Mononuclear cell (primary cell): ENCODE data around the gene TRIM14. TPM values are rescaled to one million over a fixed set of nuclear protein-coding genes. Genes with fewer than 3 reads are reported as not detected.

Experiments
- H3K27me3 ChIP-seq: 2 replicates; pipeline ENCODE4 v1.6.0; 2011; ENCODE audit warnings: low read length, control low read depth; ENCODE audit not compliant: insufficient read depth
- H3K4me1 ChIP-seq: 2 replicates; pipeline ENCODE4 v1.5.1; 2011; ENCODE audit warnings: mild to moderate bottlenecking, low read length, control low read depth; ENCODE audit not compliant: insufficient read depth
- H3K4me3 ChIP-seq: 2 replicates; pipeline ENCODE4 v1.5.1; 2011; ENCODE audit warnings: mild to moderate bottlenecking, low read length, moderate library complexity
- H3K9me3 ChIP-seq: 2 replicates; pipeline ENCODE4 v1.5.1; 2011; ENCODE audit warnings: low read depth, mild to moderate bottlenecking, control low read depth, low read length
- total RNA-seq: library from RNA; depleted of rRNA; stranded (reverse); fragments of >200 nt; gene quantifications from one replicate; pipeline ENCODE4 v1.2.3, GENCODE V29; 2012

TRIM14 gene
- total RNA-seq, 1 donor: 16.4 TPM

GRCh38 chr9:98069551-98069950 is 49.5 kb downstream of the TRIM14 start:
- Histone ChIP-seq H3K4me3 (no peak overlapping the region), H3K27me3 (no peaks in the 10 kb centered on the region), H3K4me1 (peaks cover 15% of the 10 kb centered on the region), H3K9me3 (no peaks in the 10 kb centered on the region)

GRCh38 chr9:98067184-98067583 is 51.8 kb downstream of the TRIM14 start:
- no peak overlapping the region for H3K4me3 ChIP-seq
- peaks cover 8% of the 10 kb centered on the region for H3K4me1 ChIP-seq
- H3K9me3 ChIP-seq: no peaks in the 10 kb centered on the region
- H3K27me3 ChIP-seq: no peaks in the 10 kb centered on the region

GRCh38 chr9:98066235-98066634 is 52.8 kb downstream of the TRIM14 start:
- Histone ChIP-seq H3K4me3 (no peak overlapping the region), H3K9me3 (no peaks in the 10 kb centered on the region), H3K27me3 (no peaks in the 10 kb centered on the region), H3K4me1 (no peaks in the 10 kb centered on the region)

GRCh38 chr9:98064623-98065392 is 54.2 kb downstream of the TRIM14 start:
- Histone ChIP-seq H3K27me3 (no peaks in the 10 kb centered on the region), H3K4me1 (no peaks in the 10 kb centered on the region), H3K9me3 (no peaks in the 10 kb centered on the region), H3K4me3 (no peak overlapping the region)

GRCh38 chr9:98062161-98062560 is 56.9 kb downstream of the TRIM14 start:
- peaks cover 17% of the 10 kb centered on the region for H3K4me1 ChIP-seq

GRCh38 chr9:98057138-98057799 is 61.8 kb downstream of the TRIM14 start:
- peak overlapping the region; percentile 72 for H3K4me3 ChIP-seq
- no peaks in the 10 kb centered on the region for H3K27me3 ChIP-seq
- H3K4me1 ChIP-seq: peaks cover 25% of the 10 kb centered on the region
- H3K9me3 ChIP-seq: no peaks in the 10 kb centered on the region

More at GRCh38 chr9:98062161-98062560, 56.9 kb downstream of the TRIM14 start:
- H3K9me3 ChIP-seq: no peaks in the 10 kb centered on the region
- no peak overlapping the region for H3K4me3 ChIP-seq
- no peaks in the 10 kb centered on the region for H3K27me3 ChIP-seq

GRCh38 chr9:98056269-98057137 is 62.5 kb downstream of the TRIM14 start, which contains the start of gene NANS:
Gene NANS, plus strand, starts transcription at chr9:98056732. Its CDS starts 77 bp downstream, at chr9:98056809.
- peak within 1 kb of the TSS; percentile 72 for H3K4me3 ChIP-seq
- no peaks in the 10 kb centered on the region for H3K9me3 ChIP-seq
- peaks cover 25% of the 10 kb centered on the region for H3K4me1 ChIP-seq
- no peaks in the 10 kb centered on the region for H3K27me3 ChIP-seq

GRCh38 chr9:98054376-98054951 is 64.6 kb downstream of the TRIM14 start:
- Histone ChIP-seq H3K27me3 (no peaks in the 10 kb centered on the region), H3K9me3 (no peaks in the 10 kb centered on the region), H3K4me3 (no peak overlapping the region), H3K4me1 (peaks cover 29% of the 10 kb centered on the region)

- Histone ChIP-seq H3K4me1 (peaks cover 30% of the 10 kb centered on the region), H3K27me3 (no peaks in the 10 kb centered on the region), H3K4me3 (no peak overlapping the region), H3K9me3 (no peaks in the 10 kb centered on the region)
Observed at GRCh38 chr9:98050351-98050750, 68.7 kb downstream of the TRIM14 start.

- no peak overlapping the region for H3K4me3 ChIP-seq
- H3K9me3 ChIP-seq: no peaks in the 10 kb centered on the region
- no peaks in the 10 kb centered on the region for H3K27me3 ChIP-seq
- peaks cover 38% of the 10 kb centered on the region for H3K4me1 ChIP-seq
Observed at GRCh38 chr9:98049288-98050072, 69.5 kb downstream of the TRIM14 start.

GRCh38 chr9:98047002-98047401 is 72.0 kb downstream of the TRIM14 start:
- Histone ChIP-seq H3K9me3 (no peaks in the 10 kb centered on the region), H3K4me3 (no peak overlapping the region), H3K4me1 (peaks cover 46% of the 10 kb centered on the region), H3K27me3 (no peaks in the 10 kb centered on the region)

- Histone ChIP-seq H3K4me3 (no peak overlapping the region), H3K9me3 (no peaks in the 10 kb centered on the region), H3K27me3 (no peaks in the 10 kb centered on the region), H3K4me1 (peaks cover 46% of the 10 kb centered on the region)
Observed at GRCh38 chr9:98046180-98046543, 72.9 kb downstream of the TRIM14 start.

GRCh38 chr9:98045234-98046179 is 73.5 kb downstream of the TRIM14 start:
- Histone ChIP-seq H3K4me1 (peaks cover 46% of the 10 kb centered on the region), H3K27me3 (no peaks in the 10 kb centered on the region), H3K9me3 (no peaks in the 10 kb centered on the region), H3K4me3 (peak overlapping the region; percentile 42)
